ENCODE results near the gene CDH1.

CDH1 gene

DNA sequence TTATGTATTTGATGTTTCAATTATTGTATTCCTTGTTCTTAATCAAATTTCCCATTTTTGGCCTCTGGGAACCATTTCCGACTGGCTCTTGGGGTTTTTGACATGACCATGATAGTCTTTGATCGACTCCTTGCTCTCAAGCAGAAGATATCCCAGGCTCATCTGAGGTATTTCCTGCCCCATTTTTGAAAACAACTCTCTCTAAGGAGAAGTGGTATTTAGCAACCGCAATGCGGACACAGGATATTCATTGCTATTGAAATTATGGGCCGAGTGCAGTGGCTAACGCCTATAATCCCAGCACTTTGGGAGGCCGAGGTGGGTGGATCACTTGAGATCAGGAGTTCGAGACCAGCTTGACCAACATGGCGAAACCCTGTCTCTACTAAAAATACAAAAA lies 111.7 kb downstream of the CDH1 start:
- no peak overlapping the region for H3K4me3 ChIP-seq (ENCODE audit: low read depth, low read length)
- DNase-seq (ENCODE audit: low read depth): no peak
- TF ChIP-seq, protein P1, sequence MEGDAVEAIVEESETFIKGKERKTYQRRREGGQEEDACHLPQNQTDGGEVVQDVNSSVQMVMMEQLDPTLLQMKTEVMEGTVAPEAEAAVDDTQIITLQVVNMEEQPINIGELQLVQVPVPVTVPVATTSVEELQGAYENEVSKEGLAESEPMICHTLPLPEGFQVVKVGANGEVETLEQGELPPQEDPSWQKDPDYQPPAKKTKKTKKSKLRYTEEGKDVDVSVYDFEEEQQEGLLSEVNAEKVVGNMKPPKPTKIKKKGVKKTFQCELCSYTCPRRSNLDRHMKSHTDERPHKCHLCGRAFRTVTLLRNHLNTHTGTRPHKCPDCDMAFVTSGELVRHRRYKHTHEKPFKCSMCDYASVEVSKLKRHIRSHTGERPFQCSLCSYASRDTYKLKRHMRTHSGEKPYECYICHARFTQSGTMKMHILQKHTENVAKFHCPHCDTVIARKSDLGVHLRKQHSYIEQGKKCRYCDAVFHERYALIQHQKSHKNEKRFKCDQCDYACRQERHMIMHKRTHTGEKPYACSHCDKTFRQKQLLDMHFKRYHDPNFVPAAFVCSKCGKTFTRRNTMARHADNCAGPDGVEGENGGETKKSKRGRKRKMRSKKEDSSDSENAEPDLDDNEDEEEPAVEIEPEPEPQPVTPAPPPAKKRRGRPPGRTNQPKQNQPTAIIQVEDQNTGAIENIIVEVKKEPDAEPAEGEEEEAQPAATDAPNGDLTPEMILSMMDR (conservative IDR thresholded peaks at IDR 0.05; ENCODE audit: low read depth, low read length): no peak

DNA sequence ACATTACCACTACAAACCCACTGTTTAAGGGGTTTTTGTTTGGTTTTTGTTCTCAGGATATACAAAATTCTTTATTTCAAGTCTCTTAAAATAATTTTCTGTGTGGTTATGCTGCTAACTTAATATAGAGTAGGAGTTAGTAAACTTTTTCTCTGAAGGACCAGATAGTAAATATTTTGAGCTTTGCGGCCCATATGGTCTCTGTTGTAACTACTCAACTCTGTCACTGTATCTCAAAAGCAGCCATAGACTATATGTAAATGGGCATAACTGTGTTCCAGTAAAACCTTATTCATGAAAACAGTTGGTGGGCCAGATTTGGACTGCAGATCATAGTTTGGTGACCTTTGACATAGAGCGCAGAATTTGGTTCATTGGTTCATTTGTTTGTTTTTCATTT lies 113.4 kb downstream of the CDH1 start:
- TF ChIP-seq, protein P1 (conservative IDR thresholded peaks at IDR 0.05; ENCODE audit: low read depth, low read length): no peak
- no peak for DNase-seq (ENCODE audit: low read depth)
- H3K4me3 ChIP-seq (ENCODE audit: low read depth, low read length): no peak overlapping the region

DNA sequence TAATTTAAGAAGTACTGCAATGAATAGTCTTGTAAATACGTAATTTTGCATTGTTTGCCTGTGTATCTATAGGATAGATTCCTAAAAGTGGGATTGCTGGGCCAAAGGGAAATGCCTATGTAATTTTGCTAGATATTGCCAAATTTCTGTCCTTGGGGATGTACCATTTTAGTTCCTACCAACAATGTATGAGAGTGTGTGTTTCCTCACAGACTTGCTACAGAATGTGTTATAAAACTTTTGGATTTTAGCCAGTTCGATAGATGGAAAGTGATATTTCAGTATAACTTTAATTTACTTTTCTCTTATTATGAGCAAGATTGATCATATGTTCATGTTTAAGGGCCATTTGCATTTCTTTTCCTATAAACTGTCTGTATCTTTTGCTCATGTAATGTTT lies 114.5 kb downstream of the CDH1 start:
- TF ChIP-seq, protein P1 (conservative IDR thresholded peaks at IDR 0.05; ENCODE audit: low read depth, low read length): no peak
- no peak overlapping the region for H3K4me3 ChIP-seq (ENCODE audit: low read depth, low read length)
- no peak for DNase-seq (ENCODE audit: low read depth)

DNA sequence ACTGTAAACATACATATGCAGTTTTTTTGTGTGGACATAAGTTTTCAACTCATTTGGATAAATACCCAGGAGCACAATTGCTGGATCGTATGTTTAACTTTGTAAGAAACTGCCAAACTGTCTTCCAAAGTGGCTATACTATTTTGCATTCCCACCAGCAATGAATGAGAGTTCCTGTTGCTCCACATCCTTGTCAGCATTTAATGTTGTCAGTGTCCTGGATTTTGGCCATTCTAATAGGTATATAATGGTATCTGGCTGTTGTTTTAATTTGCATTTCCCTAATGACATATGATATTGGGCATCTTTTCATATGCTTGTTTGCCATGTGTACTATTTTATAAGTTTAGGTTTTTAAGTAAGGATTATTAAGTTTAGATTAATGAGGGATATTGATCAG lies 120.4 kb downstream of the CDH1 start:
- DNase-seq (ENCODE audit: low read depth): no peak
- no peak overlapping the region for H3K4me3 ChIP-seq (ENCODE audit: low read depth, low read length)
- TF ChIP-seq, protein P1 (conservative IDR thresholded peaks at IDR 0.05; ENCODE audit: low read depth, low read length): no peak

DNA sequence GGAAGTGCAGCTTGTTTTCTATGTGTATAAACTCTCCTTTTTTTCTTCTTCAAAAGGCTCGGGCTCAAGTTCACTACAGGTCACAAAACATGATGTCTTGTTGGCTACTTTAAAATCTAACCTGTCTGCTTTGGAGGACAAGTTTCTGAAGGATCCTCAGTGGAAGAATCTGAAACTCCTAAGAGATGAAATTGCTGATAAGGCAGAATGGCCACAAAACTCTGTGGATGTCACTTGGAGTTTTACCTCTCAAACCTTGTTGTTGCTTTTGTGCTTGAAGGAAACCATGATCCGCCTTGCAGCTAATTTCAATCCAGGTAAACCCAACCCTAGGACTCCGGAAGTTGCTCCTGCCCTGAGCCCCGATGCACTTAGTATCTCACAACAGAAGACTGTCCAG lies 122.7 kb downstream of the CDH1 start:
- DNase-seq (ENCODE audit: low read depth): no peak
- H3K4me3 ChIP-seq (ENCODE audit: low read depth, low read length): no peak overlapping the region
- TF ChIP-seq, protein P1 (conservative IDR thresholded peaks at IDR 0.05; ENCODE audit: low read depth, low read length): no peak

DNA sequence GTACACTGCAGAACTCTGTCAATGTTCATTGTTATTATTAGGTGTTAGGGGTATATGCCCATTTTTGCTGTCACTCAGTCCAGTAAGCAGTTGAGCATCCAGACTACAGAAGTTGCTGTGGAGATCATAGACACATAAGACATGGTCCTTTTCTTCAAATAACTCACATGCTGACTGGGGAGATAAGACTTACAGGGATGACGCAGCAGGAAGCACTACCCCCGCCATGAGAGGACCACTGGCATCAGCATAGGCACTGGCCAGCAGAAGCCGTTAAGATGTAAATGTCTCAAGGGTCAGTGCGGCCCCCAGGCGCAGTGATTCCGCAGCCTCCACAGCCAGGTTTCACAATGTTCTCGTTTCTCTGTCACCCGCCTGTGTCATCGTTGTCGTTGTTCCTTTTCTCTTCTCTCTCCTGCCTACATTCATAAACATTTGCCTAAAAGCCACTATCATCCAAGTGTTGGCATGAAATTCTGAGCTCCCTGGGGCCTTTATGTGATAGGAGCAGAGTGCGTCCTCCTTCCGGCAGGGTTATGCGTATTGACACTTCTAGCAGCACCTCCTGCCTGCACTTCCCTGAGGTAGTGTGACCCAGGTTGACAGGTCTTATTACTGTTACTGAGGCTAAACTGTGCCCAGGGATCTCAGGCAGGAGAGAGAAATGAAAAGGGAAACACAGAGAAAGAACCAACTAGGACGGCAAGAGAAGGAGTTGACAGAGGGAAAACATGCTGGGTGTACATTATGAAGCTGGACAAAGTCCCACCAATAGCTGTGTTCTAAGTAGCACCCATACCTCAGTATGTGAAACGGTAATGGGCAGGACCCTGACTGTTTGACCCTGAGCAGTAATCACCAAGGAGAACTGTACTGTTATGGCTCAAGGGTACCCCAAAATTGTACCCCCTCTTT lies 124.1 kb downstream of the CDH1 start:
- H3K4me3 ChIP-seq (ENCODE audit: low read depth, low read length): no peak overlapping the region
- DNase-seq (ENCODE audit: low read depth): no peak
- TF ChIP-seq, protein P1 (conservative IDR thresholded peaks at IDR 0.05; ENCODE audit: low read depth, low read length): no peak

DNA sequence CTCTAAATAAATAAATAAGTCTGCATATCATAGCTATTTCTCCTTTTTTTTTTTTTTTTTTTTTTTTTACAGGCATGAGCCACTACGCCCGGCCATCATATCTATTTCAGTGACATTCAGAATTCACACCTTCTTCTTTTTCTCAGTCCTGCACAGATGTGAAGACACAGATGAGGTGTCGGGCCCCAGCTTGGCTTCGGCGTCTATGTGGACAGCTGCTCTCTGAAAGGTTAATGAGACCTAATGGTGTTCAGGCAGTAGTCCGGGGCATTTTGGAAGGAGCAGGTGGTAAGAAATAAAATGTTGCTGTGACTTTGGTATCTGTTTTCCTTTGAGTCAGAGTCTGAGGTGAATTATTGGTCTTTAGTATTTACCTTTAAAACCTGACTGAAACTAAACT lies 129.8 kb downstream of the CDH1 start:
- DNase-seq (ENCODE audit: low read depth): no peak
- H3K4me3 ChIP-seq (ENCODE audit: low read depth, low read length): no peak overlapping the region
- TF ChIP-seq, protein P1 (conservative IDR thresholded peaks at IDR 0.05; ENCODE audit: low read depth, low read length): no peak

Measured in choroid plexus epithelial cell (primary cell).